H1 (cell line): ENCODE measurements around the gene GAS6. TPM values are rescaled to one million over a fixed set of nuclear protein-coding genes. Genes with fewer than 3 reads are reported as not detected.

Experiments
- CTCF ChIA-PET: fragments of 300-600 bp; sonication (Branson Sonifier 250); formaldehyde crosslinking; loops from one replicate; lab custom pipeline; 2021; ENCODE audit not compliant: partially characterized antibody; lab: Charles Lee
- POLR2A ChIA-PET: fragments of 300-600 bp; sonication (Branson Sonifier 250); formaldehyde crosslinking; loops from one replicate; lab custom pipeline; 2021; ENCODE audit warnings: inconsistent platforms; ENCODE audit not compliant: partially characterized antibody; lab: Charles Lee
- DNase-seq, 2 experiments: peaks; one replicate each; pipeline versions ENCODE4 v3.0.0 to v3.0.0-alpha.2; 2010 to 2022; ENCODE audit warnings: low spot score in 2 of 2, low read depth in 1 of 2, mixed read lengths in 1 of 2
- FAIRE-seq: peaks from 2 replicates; lab custom pipeline; 2011; peaks lifted over from hg19 to GRCh38; lab: Jason Lieb, UNC
- H2AFZ ChIP-seq: 2 replicates; pipeline ENCODE4 v1.8.1; 2012; ENCODE audit warnings: low read length, inconsistent platforms
- H2AK5ac ChIP-seq: 2 replicates; pipeline ENCODE4 v1.6.1; 2013; ENCODE audit warnings: low read depth, low read length
- H2BK120ac ChIP-seq: replicated peaks from 2 replicates; pipeline ENCODE3; 2013; ENCODE audit warnings: low read depth, low read length, inconsistent platforms
- H2BK12ac ChIP-seq: 2 replicates; pipeline ENCODE4 v1.6.1; 2013; ENCODE audit warnings: low read depth, low read length
- H2BK15ac ChIP-seq: 2 replicates; pipeline ENCODE4 v1.6.1; 2013; ENCODE audit warnings: low read length
- H2BK20ac ChIP-seq: 2 replicates; pipeline ENCODE4 v1.6.1; 2013; ENCODE audit warnings: low read length
- H2BK5ac ChIP-seq: 2 replicates; pipeline ENCODE4 v1.6.1; 2013; ENCODE audit warnings: low read depth, low read length
- H3K14ac ChIP-seq: 2 replicates; pipeline ENCODE4 v1.6.1; 2013; ENCODE audit warnings: inconsistent platforms; ENCODE audit not compliant: insufficient read length
- H3K18ac ChIP-seq: 2 replicates; pipeline ENCODE4 v1.6.1; 2013; ENCODE audit warnings: low read length; ENCODE audit errors: extremely low read depth
- H3K23ac ChIP-seq: 2 replicates; pipeline ENCODE4 v1.6.1; 2013; ENCODE audit warnings: inconsistent platforms; ENCODE audit not compliant: insufficient read length
- H3K23me2 ChIP-seq: 2 replicates; pipeline ENCODE4 v1.6.1; 2013; ENCODE audit warnings: low read depth, low read length
- H3K27ac ChIP-seq: 2 replicates; pipeline ENCODE4 v1.6.1; 2011; ENCODE audit warnings: low read depth, low read length, inconsistent platforms
- H3K27me3 ChIP-seq, 4 experiments: replicated peaks in 1 of 4; 1 replicate in 1 of 4; 2 replicates in 3 of 4; pipeline versions ENCODE4 v1.6.1 to v1.8.1; 2011 to 2013; ENCODE audit warnings: low read length in 3 of 4, mild to moderate bottlenecking in 3 of 4, inconsistent platforms in 2 of 4, mixed read lengths in 2 of 4, moderate library complexity in 1 of 4; ENCODE audit not compliant: control insufficient read depth in 3 of 4, insufficient read depth in 3 of 4; ENCODE audit errors: extremely low read depth in 1 of 4
- H3K36me3 ChIP-seq, 4 experiments: 2 replicates each; pipeline versions ENCODE4 v1.6.1 to v1.8.1; 2011 to 2013; ENCODE audit warnings: mild to moderate bottlenecking in 4 of 4, low read length in 3 of 4, moderate library complexity in 2 of 4, control low read depth in 1 of 4, inconsistent platforms in 1 of 4; ENCODE audit not compliant: insufficient read depth in 4 of 4, control insufficient read depth in 2 of 4
- H3K4ac ChIP-seq: replicated peaks from 2 replicates; pipeline ENCODE3; 2013; ENCODE audit warnings: low read length, low read depth, mixed read lengths, inconsistent platforms; ENCODE audit not compliant: insufficient read length
- H3K4me1 ChIP-seq, 4 experiments: replicated peaks in 1 of 4; 1 replicate in 1 of 4; 2 replicates in 3 of 4; pipeline versions ENCODE4 v1.6.1 to v1.8.1; 2011 to 2013; ENCODE audit warnings: low read length in 3 of 4, inconsistent platforms in 2 of 4, mixed read lengths in 1 of 4; ENCODE audit not compliant: insufficient read depth in 4 of 4, control insufficient read depth in 3 of 4
- H3K4me2 ChIP-seq, 2 experiments: 2 replicates each; pipeline versions ENCODE4 v1.6.1 to v1.8.1; 2011 to 2013; ENCODE audit warnings: low read depth in 2 of 2, low read length in 2 of 2, control low read depth in 1 of 2, inconsistent platforms in 1 of 2, mild to moderate bottlenecking in 1 of 2; ENCODE audit not compliant: insufficient read depth in 1 of 2
- H3K4me3 ChIP-seq, 4 experiments: fragments of 200-600, 300-600 bp in 1 of 4; sonication (generic), shearing (Covaris generic), sonication (Bioruptor Twin) in 1 of 4; 2 replicates each; pipeline versions ENCODE4 v1.5.1 to v1.8.1; 2011 to 2016; ENCODE audit warnings: low read length in 4 of 4, low read depth in 3 of 4, control low read depth in 2 of 4, inconsistent platforms in 2 of 4, mild to moderate bottlenecking in 2 of 4, mixed read lengths in 1 of 4, moderate library complexity in 1 of 4; ENCODE audit not compliant: insufficient read depth in 2 of 4; ENCODE audit errors: extremely low read depth in 1 of 4
- H3K56ac ChIP-seq: replicated peaks from 2 replicates; pipeline ENCODE3; 2013; ENCODE audit warnings: low read depth, mild to moderate bottlenecking, mixed read lengths, low read length, inconsistent platforms; ENCODE audit not compliant: insufficient read length
- H3K79me1 ChIP-seq: 2 replicates; pipeline ENCODE4 v1.6.1; 2013; ENCODE audit warnings: low read depth, low read length, control low read depth
- H3K79me2 ChIP-seq, 2 experiments: 2 replicates each; pipeline versions ENCODE4 v1.6.1 to v1.8.1; 2012 to 2013; ENCODE audit warnings: low read length in 2 of 2, mild to moderate bottlenecking in 2 of 2, inconsistent platforms in 1 of 2; ENCODE audit not compliant: insufficient read depth in 2 of 2, control insufficient read depth in 1 of 2
- H3K9ac ChIP-seq, 4 experiments: replicated peaks in 1 of 4; 1 replicate in 1 of 4; 2 replicates in 3 of 4; pipeline versions ENCODE4 v1.6.1 to v1.8.1; 2011 to 2013; ENCODE audit warnings: low read depth in 3 of 4, low read length in 3 of 4, control low read depth in 2 of 4, mild to moderate bottlenecking in 2 of 4, moderate library complexity in 2 of 4, inconsistent platforms in 1 of 4; ENCODE audit errors: extremely low read depth in 1 of 4
- H3K9me3 ChIP-seq, 2 experiments: 2 replicates each; pipeline versions ENCODE4 v1.6.1 to v1.8.1; 2012 to 2013; ENCODE audit warnings: mild to moderate bottlenecking in 2 of 2, moderate library complexity in 2 of 2, control low read depth in 1 of 2, inconsistent platforms in 1 of 2, low read depth in 1 of 2, low read length in 1 of 2, mixed read lengths in 1 of 2; ENCODE audit not compliant: insufficient read depth in 2 of 2
- H4K20me1 ChIP-seq, 2 experiments: replicated peaks in 1 of 2; 2 replicates each; pipeline versions ENCODE3 to v1.8.1; 2011 to 2013; ENCODE audit warnings: inconsistent platforms in 2 of 2, low read length in 2 of 2, mild to moderate bottlenecking in 1 of 2; ENCODE audit not compliant: insufficient read depth in 2 of 2, control insufficient read depth in 1 of 2
- H4K5ac ChIP-seq: 2 replicates; pipeline ENCODE4 v1.6.1; 2013; ENCODE audit warnings: low read length, low read depth, mixed read lengths, inconsistent platforms; ENCODE audit not compliant: insufficient read length
- H4K8ac ChIP-seq: 2 replicates; pipeline ENCODE4 v1.8.0; 2013; ENCODE audit warnings: mild to moderate bottlenecking, moderate library complexity, low read length, inconsistent platforms; ENCODE audit not compliant: insufficient read depth; ENCODE audit errors: extremely low read depth
- H4K91ac ChIP-seq: replicated peaks from 2 replicates; pipeline ENCODE3; 2013; ENCODE audit warnings: low read length, mixed read lengths, inconsistent platforms; ENCODE audit not compliant: insufficient read length
- RXRA ChIP-seq: IDR thresholded peaks from 2 replicates; pipeline ENCODE4 v1.6.1; 2011; ENCODE audit warnings: low read depth, mild to moderate bottlenecking, low read length, moderate library complexity; ENCODE audit not compliant: insufficient read depth
- whole genome bisulfite sequencing, 2 experiments: shearing (Covaris generic) in 1 of 2; methylation state at CpG; one replicate each; pipeline versions ENCODE4 v1.1.6 to v1.1.7; 2013 to 2015; ENCODE audit warnings: low lambda C conversion rate in 2 of 2, mixed read lengths in 2 of 2, inconsistent platforms in 1 of 2, low coverage in 1 of 2, missing lambda C conversion rate in 1 of 2; ENCODE audit not compliant: insufficient replicate concordance in 2 of 2, insufficient coverage in 1 of 2, insufficient read length in 1 of 2; ENCODE audit errors: extremely low coverage in 1 of 2, missing lambda C conversion rate in 1 of 2; 5-methylcytosine and 5-hydroxymethylcytosine counted together
- polyA plus RNA-seq, 7 experiments: library from polyadenylated mRNA; depleted of rRNA in 3 of 7; stranded (reverse) in 5 of 7; unstranded in 2 of 7; fragments of >200 nt in 5 of 7; fragments of 200-250 nt in 2 of 7; gene quantifications; 1 replicate in 5 of 7; 2 replicates in 1 of 7; 4 replicates in 1 of 7; pipeline versions ENCODE4 v1.2.1 to v1.2.3, GENCODE V29; 2011 to 2013; ENCODE audit warnings: missing spikeins in 2 of 7, mixed read lengths in 2 of 7
- total RNA-seq: library from RNA; stranded (reverse); fragmentation: NEBNext Ultra II Directional; extraction: Animal tissue kit (Norgen Biotek cat#: 25700); gene quantifications from 2 replicates; pipeline ENCODE4 v1.2.1, GENCODE V29; 2021

The GAS6 gene
- total and polyA plus RNA-seq, 2 of the 8 experiments (the other 6 are each of a cell fraction or from before 2014, with no cell fraction given) = 18.6 to 31.0 TPM

DNA sequence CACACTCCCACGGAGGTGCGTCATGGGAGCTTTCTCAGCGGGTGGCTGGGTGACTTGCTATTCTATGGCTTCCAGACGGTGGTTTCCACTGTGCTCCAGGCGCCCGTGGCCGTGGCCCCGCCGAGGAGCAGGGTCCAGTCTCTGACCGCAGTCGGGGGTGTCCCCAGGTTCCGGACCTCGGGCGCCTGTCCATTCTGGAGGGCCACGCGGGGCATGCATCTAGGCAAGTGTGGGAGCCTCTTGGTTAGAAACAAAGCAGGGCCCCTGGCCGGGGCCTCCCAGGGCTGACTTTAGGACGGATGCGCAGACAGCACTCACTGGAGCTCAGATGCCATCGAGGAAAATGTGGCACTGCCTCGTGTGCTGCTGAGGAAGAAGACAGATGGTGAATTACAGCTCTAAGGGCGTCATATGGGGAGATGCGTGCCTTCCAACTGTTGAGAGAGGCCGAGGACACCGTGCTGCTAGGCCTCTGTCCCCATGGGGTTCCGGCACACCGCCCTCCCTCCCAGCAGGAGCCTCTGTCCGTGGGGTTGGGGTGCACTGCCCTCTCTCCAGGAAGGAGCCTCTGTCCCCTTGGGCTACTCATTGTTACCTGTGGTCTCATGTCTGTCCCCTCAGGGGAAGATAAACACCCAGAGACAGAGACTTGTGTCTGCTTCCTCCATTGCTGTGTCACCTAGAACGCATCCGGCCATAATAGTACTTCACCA lies 66.8 kb downstream of the GAS6 start:
- H3K18ac ChIP-seq = no peak overlapping the region
- no peak overlapping the region for H3K9ac ChIP-seq
- H3K56ac ChIP-seq = no peak overlapping the region
- POLR2A ChIA-PET = no interaction called here
- H3K79me2 ChIP-seq = no peaks in the 10 kb centered on the region
- peaks cover 23% of the 10 kb centered on the region; the same call in 1 of the 2 replicates for H3K23me2 ChIP-seq
- 91% methylated on average over 27 of the region's 30 CpGs; no CpG with 5 or more reads in 1 of the 2 experiments for WGBS, 2 experiments
- no peak for FAIRE-seq
- H3K4me3 ChIP-seq = no peak overlapping the region
- no peak overlapping the region for H3K14ac ChIP-seq
- no peak overlapping the region for H2AFZ ChIP-seq
- no peak overlapping the region for H2BK20ac ChIP-seq
- no peaks in the 10 kb centered on the region; a peak in 1 of 8 replicates for H3K36me3 ChIP-seq
- H2BK15ac ChIP-seq = no peak overlapping the region
- H3K23ac ChIP-seq = no peak overlapping the region
- no peaks in the 10 kb centered on the region for H3K79me1 ChIP-seq
- no peak overlapping the region for H2AK5ac ChIP-seq
- no peak overlapping the region for H2BK5ac ChIP-seq
- H4K91ac ChIP-seq = no peak overlapping the region
- H4K8ac ChIP-seq = 0 out of 2 replicates have a peak overlapping the region, but pooled peaks have one; percentile 15
- no peak overlapping the region for H3K4me2 ChIP-seq
- H2BK120ac ChIP-seq = no peak overlapping the region
- H4K5ac ChIP-seq = no peak overlapping the region
- H3K4me1 ChIP-seq = peaks cover 0 to 6% (median 4%) of the 10 kb centered on the region in 4 experiments; a peak in 4 of 7 replicates
- no peaks in the 10 kb centered on the region for H3K9me3 ChIP-seq
- peaks cover 0 to 8% of the 10 kb centered on the region in 2 experiments for H4K20me1 ChIP-seq
- no peak overlapping the region for H2BK12ac ChIP-seq
- H3K27ac ChIP-seq = no peak overlapping the region
- H3K4ac ChIP-seq = no peak overlapping the region
- TF ChIP-seq RXRA = no peak
- CTCF ChIA-PET = no interaction called here
- H3K27me3 ChIP-seq = no peaks in the 10 kb centered on the region
- no peak for DNase-seq
